Subcutaneous abdominal adipose tissue (tissue), 5 donors: Measurements from ENCODE around the gene SBF2.

Experiments used
- H3K27ac ChIP-seq: one replicate; pipeline ENCODE4 v1.7.0; 2013; ENCODE audit warnings: low read depth, mild to moderate bottlenecking, inconsistent platforms, low read length, moderate library complexity
- H3K27me3 ChIP-seq, 5 donors: one replicate each; pipeline ENCODE4 v1.7.0; 2013; ENCODE audit warnings: low read length in 5 of 5, inconsistent platforms in 1 of 5; ENCODE audit not compliant: control insufficient read depth in 5 of 5, insufficient read depth in 4 of 5
- H3K36me3 ChIP-seq, 5 donors: one replicate each; pipeline ENCODE4 v1.7.0; 2013; ENCODE audit warnings: low read length in 5 of 5; ENCODE audit not compliant: control insufficient read depth in 5 of 5, insufficient read depth in 5 of 5
- H3K4me1 ChIP-seq, 5 donors: one replicate each; pipeline ENCODE4 v1.7.0; 2013; ENCODE audit warnings: low read length in 5 of 5, mild to moderate bottlenecking in 3 of 5, moderate library complexity in 1 of 5; ENCODE audit not compliant: control insufficient read depth in 5 of 5, insufficient read depth in 5 of 5
- H3K4me3 ChIP-seq, 5 donors: one replicate each; pipeline ENCODE4 v1.7.0; 2013; ENCODE audit warnings: low read length in 5 of 5, low read depth in 1 of 5
- H3K9ac ChIP-seq, 5 donors: one replicate each; pipeline ENCODE4 v1.7.0; 2013; ENCODE audit warnings: low read length in 5 of 5, mild to moderate bottlenecking in 4 of 5, moderate library complexity in 3 of 5
- H3K9me3 ChIP-seq, 5 donors: one replicate each; pipeline ENCODE4 v1.7.0; 2013; ENCODE audit warnings: low read length in 5 of 5; ENCODE audit not compliant: control insufficient read depth in 5 of 5
- donor health status: healthy.
- donor health status: healthy.
- donor health status: healthy.
- donor health status: healthy.
- donor health status: healthy.

The SBF2 gene

DNA sequence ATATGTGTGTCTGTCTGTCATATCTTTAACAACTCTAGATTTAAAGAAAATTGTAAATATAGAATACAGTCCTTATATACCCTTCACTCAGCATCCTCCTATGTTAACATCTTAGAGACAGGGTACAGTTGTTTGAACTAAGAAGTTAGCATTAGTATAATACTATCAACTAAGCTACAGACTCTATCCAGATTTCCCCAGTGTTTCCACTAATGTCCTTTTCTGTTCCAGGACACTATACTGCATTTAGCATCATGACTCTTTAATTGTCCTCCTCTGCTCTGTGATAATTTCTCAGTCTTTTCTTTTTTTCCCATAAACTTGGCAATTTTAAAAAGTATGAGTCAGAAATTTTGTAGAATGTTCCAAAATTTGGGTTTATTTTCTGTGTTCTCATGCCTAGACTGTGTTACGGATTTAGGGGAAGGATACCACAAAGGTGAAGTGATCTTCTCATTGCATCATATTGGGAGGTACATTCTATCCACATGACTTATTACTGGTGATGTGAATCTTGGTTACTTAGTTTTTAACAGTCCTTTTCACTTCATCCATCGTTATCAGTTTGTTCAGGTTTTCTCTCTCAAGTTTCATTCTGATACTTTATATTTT is 168.4 kb downstream of the SBF2 start:
- H3K36me3 ChIP-seq = no peaks in the 10 kb centered on the region
- H3K9me3 ChIP-seq = no peaks in the 10 kb centered on the region
- no peak overlapping the region for H3K27ac ChIP-seq
- H3K27me3 ChIP-seq = no peaks in the 10 kb centered on the region
- no peak overlapping the region for H3K9ac ChIP-seq
- H3K4me1 ChIP-seq = peaks cover 0 to 25% (median 20%) of the 10 kb centered on the region in 5 donors
- no peak overlapping the region for H3K4me3 ChIP-seq

- Histone ChIP-seq H3K27ac (peak overlapping the region; percentile 26), H3K36me3 (no peaks in the 10 kb centered on the region), H3K9ac (peak overlapping the region in 2 of 5 donors; percentile 30 to 44), H3K9me3 (no peaks in the 10 kb centered on the region), H3K4me3 (peak overlapping the region in 4 of 5 donors; percentile 19 to 49 (median 38)), H3K27me3 (no peaks in the 10 kb centered on the region), H3K4me1 (peaks cover 3 to 50% (median 47%) of the 10 kb centered on the region in 5 donors)
Observed at GRCh38 chr11:10122326-10123197, 171.5 kb downstream of the SBF2 start.

DNA sequence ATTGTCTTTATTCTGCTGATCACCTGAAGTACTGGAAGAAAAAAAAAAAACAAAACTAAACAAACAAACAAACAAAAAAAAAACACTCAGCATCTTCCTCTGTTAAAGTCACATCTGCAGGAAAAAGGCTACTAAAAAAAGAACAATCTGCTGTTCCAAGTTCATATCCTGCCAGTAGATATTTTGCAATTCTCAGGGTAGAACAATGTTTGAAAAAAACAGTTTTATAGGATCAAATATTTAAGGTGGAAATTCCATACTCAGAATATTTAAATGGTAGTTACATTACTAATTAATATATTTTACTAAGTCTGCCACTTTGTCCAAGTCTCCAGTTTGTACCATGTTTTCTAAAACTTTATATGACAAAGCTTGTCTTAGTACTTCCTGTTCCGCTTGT is 175.2 kb downstream of the SBF2 start:
- H3K36me3 ChIP-seq = no peaks in the 10 kb centered on the region
- peak overlapping the region; percentile 93 for H3K27ac ChIP-seq
- no peak overlapping the region for H3K9ac ChIP-seq
- H3K4me3 ChIP-seq = no peak overlapping the region
- no peaks in the 10 kb centered on the region for H3K27me3 ChIP-seq
- H3K9me3 ChIP-seq = peaks cover 0 to 3% (median 0%) of the 10 kb centered on the region in 5 donors
- H3K4me1 ChIP-seq = peaks cover 3 to 58% (median 52%) of the 10 kb centered on the region in 5 donors

DNA sequence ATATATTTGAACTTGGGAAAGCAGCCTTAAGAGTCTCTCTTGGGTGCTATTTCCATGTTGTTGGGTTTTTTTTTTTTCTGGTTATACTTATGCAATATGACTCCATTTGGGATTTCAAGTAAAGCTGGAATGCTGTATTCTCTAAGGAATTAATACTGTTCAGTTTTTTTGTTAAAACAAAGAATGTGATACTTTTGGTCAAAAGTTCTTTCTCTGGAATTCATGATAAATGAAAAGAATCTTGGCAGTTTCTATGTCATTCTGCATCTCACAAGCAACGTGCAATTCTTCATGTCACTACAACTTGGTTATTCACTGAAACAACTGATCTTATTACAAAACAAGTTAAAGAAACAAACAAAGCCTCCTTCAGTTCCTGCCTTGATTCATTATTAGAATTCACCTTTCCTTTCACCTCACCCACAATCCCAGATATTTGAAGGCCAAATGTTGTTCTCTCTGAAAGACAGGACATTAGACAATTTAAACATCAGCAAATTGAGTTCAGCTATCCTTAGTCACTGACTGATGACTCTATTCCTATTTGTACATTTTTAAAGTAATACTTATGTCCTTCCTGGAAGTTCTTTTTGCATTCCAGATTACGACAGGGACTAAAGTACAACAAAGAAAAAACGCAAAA is 176.2 kb downstream of the SBF2 start:
- H3K4me1 ChIP-seq = peaks cover 3 to 58% (median 49%) of the 10 kb centered on the region in 5 donors
- no peak overlapping the region for H3K4me3 ChIP-seq
- peak overlapping the region in 4 of 5 donors; percentile 4 to 47 (median 32) for H3K9ac ChIP-seq
- H3K27ac ChIP-seq = peak overlapping the region; percentile 93
- H3K36me3 ChIP-seq = no peaks in the 10 kb centered on the region
- peaks cover 0 to 3% (median 0%) of the 10 kb centered on the region in 5 donors for H3K9me3 ChIP-seq
- H3K27me3 ChIP-seq = no peaks in the 10 kb centered on the region

GRCh38 chr11:10116588-10116987 is 177.4 kb downstream of the SBF2 start:
- Histone ChIP-seq H3K27ac (peak overlapping the region; percentile 93), H3K36me3 (no peaks in the 10 kb centered on the region), H3K9ac (no peak overlapping the region), H3K4me3 (no peak overlapping the region), H3K27me3 (no peaks in the 10 kb centered on the region), H3K9me3 (peaks cover 0 to 3% (median 0%) of the 10 kb centered on the region in 5 donors), H3K4me1 (peaks cover 3 to 48% (median 36%) of the 10 kb centered on the region in 5 donors)

GRCh38 chr11:10114593-10115404 is 179.2 kb downstream of the SBF2 start:
- Histone ChIP-seq H3K9ac (no peak overlapping the region), H3K27ac (no peak overlapping the region), H3K27me3 (no peaks in the 10 kb centered on the region), H3K36me3 (no peaks in the 10 kb centered on the region), H3K4me1 (peaks cover 3 to 41% (median 29%) of the 10 kb centered on the region in 5 donors), H3K9me3 (peaks cover 0 to 3% (median 0%) of the 10 kb centered on the region in 5 donors), H3K4me3 (no peak overlapping the region)

GRCh38 chr11:10113852-10114251 is 180.2 kb downstream of the SBF2 start:
- Histone ChIP-seq H3K4me1 (peaks cover 3 to 41% (median 29%) of the 10 kb centered on the region in 5 donors), H3K27me3 (no peaks in the 10 kb centered on the region), H3K9me3 (peaks cover 0 to 3% (median 0%) of the 10 kb centered on the region in 5 donors), H3K27ac (no peak overlapping the region), H3K9ac (no peak overlapping the region), H3K36me3 (no peaks in the 10 kb centered on the region), H3K4me3 (no peak overlapping the region)

DNA sequence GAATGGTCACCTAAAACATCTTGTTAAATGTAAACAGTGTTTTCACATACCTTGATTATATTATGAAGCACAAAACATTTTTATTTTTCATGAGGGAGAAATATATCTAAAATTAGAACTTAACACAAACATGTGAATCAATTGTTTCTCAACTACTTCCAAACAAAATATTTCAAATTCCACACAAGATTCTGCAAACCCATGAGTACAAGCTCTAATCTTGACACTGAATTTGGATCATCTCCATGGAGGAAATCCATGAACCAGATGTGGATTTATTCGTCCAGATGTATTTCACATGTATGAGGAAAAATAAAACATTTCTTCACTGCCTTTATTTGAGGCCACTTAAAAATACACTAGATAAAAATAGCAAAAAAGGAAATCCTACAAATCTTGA is 184.2 kb downstream of the SBF2 start:
- Histone ChIP-seq H3K9me3 (no peaks in the 10 kb centered on the region), H3K9ac (no peak overlapping the region), H3K4me3 (peak overlapping the region in 1 of 5 donors; percentile 48), H3K4me1 (peaks cover 0 to 34% (median 15%) of the 10 kb centered on the region in 5 donors), H3K27ac (peak overlapping the region; percentile 83), H3K36me3 (no peaks in the 10 kb centered on the region), H3K27me3 (no peaks in the 10 kb centered on the region)

GRCh38 chr11:10108915-10109680 is 184.9 kb downstream of the SBF2 start:
- Histone ChIP-seq H3K4me3 (peak overlapping the region in 1 of 5 donors; percentile 48), H3K9me3 (no peaks in the 10 kb centered on the region), H3K9ac (no peak overlapping the region), H3K36me3 (no peaks in the 10 kb centered on the region), H3K27ac (peak overlapping the region; percentile 83), H3K4me1 (peaks cover 0 to 28% (median 18%) of the 10 kb centered on the region in 5 donors), H3K27me3 (no peaks in the 10 kb centered on the region)
